Large intestine (tissue), 12 donors: Measurements from ENCODE around the gene CES5A. TPM values are rescaled to one million over a fixed set of nuclear protein-coding genes. Genes with fewer than 3 reads are reported as not detected.
"Not testable (repeated sequence)": the region's sequence is repeated elsewhere in the genome, so short reads cannot be mapped to it uniquely, and the experiment has no call there.

ENCODE experiments used
- DNase-seq, 2 donors: peaks; one replicate each; pipeline versions ENCODE4 v3.0.0 to v3.0.0-alpha.2; 2013
- H3K27ac ChIP-seq: one replicate; pipeline ENCODE4 v1.5.1; 2013; ENCODE audit warnings: low read length
- H3K27me3 ChIP-seq: 2 replicates; pipeline ENCODE4 v1.6.1; 2013; ENCODE audit warnings: low read length; ENCODE audit not compliant: control insufficient read depth, insufficient read depth
- H3K36me3 ChIP-seq: 2 replicates; pipeline ENCODE4 v1.6.1; 2013; ENCODE audit warnings: low read length; ENCODE audit not compliant: control insufficient read depth, insufficient read depth
- H3K4me1 ChIP-seq: one replicate; pipeline ENCODE4 v1.6.1; 2013; ENCODE audit warnings: low read length; ENCODE audit not compliant: control insufficient read depth, insufficient read depth
- H3K4me3 ChIP-seq: one replicate; pipeline ENCODE4 v1.5.1; 2013; ENCODE audit warnings: low read length
- H3K9me3 ChIP-seq: one replicate; pipeline ENCODE4 v1.6.1; 2013; ENCODE audit warnings: mild to moderate bottlenecking, low read depth, low read length, moderate library complexity; ENCODE audit not compliant: control insufficient read depth
- WGBS: methylation state at CpG from one replicate; pipeline ENCODE4 v1.1.5; 2013; ENCODE audit warnings: low lambda C conversion rate; ENCODE audit not compliant: insufficient coverage; 5-methylcytosine and 5-hydroxymethylcytosine counted together
- long read RNA-seq, 11 donors: transcript quantifications; one replicate each; lab custom pipeline, GENCODE V29; 2026
- polyA plus RNA-seq: library from polyadenylated mRNA; unstranded; fragments of 120-200 nt; gene quantifications from one replicate; pipeline ENCODE4 v1.2.1, GENCODE V29; 2013

Gene CES5A, protein sequence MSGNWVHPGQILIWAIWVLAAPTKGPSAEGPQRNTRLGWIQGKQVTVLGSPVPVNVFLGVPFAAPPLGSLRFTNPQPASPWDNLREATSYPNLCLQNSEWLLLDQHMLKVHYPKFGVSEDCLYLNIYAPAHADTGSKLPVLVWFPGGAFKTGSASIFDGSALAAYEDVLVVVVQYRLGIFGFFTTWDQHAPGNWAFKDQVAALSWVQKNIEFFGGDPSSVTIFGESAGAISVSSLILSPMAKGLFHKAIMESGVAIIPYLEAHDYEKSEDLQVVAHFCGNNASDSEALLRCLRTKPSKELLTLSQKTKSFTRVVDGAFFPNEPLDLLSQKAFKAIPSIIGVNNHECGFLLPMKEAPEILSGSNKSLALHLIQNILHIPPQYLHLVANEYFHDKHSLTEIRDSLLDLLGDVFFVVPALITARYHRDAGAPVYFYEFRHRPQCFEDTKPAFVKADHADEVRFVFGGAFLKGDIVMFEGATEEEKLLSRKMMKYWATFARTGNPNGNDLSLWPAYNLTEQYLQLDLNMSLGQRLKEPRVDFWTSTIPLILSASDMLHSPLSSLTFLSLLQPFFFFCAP
- polyA plus RNA-seq = not detected
- long read RNA-seq, donor 1 = 0 reads
- long read RNA-seq, donor 2 = 0 reads
- long read RNA-seq, donor 3 = 0 reads
- long read RNA-seq, donor 4 = 0 reads
- long read RNA-seq, donor 5 = 0 reads
- long read RNA-seq, donor 6 = 0 reads
- long read RNA-seq, donor 7 = 0 reads
- long read RNA-seq, donor 8 = 0 reads
- long read RNA-seq, donor 9 = 0 reads
- long read RNA-seq, donor 10 = 0 reads
- long read RNA-seq, donor 11 = 0 reads

DNA sequence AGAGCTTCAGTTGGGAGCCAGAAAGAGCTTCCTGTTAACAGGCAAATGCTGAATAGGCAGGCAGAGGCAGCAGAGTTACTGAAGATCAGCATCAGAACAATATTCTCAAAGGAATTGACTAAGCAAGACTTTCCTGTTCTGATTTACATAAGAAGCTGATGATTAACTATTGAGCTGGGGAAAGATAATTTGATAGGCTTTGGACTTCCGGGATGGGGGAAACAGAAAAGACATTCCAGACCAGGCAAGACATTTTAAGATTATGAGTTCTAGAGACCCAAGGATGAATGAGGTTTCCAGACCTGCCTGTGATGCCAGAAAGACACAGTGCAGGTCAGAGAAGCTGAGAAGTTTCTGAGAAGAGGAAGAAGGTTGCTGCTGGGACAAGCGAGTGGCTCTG is at the start of gene CES5A:
TSS of gene CES5A (minus strand) at position 101 of the 400 bp plus-strand sequence. CDS start 152 bp downstream, outside the sequence.
- H3K27ac ChIP-seq = no peak within 1 kb of the TSS
- no peaks in the 10 kb centered on the region for H3K36me3 ChIP-seq
- no peak within 1 kb of the TSS for H3K4me3 ChIP-seq
- no peaks in the 10 kb centered on the region for H3K4me1 ChIP-seq
- no CpG with 5 or more reads among the region's 2 CpGs for WGBS
- no peaks in the 10 kb centered on the region for H3K27me3 ChIP-seq
- H3K9me3 ChIP-seq = no peaks in the 10 kb centered on the region
- no peak for DNase-seq

DNA sequence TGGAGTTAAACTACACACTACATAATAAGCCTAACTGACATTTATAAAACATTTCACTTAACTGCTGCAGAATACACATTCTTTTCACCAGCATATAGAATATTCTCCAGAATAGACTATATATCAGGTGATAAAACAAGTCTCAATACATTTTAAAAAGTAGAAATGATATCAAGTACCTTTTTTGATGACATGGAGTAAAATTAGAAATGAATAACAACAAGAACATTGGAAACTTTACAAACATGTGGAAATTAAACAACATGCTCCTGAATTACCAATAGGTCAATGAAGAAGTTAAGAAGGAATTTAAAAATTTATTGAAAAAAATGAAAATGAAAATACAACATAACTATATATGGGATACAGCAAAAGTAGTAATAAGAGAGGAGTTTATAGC is 47.5 kb upstream of the CES5A start:
- H3K4me1 ChIP-seq = no peaks in the 10 kb centered on the region
- H3K27me3 ChIP-seq = no peaks in the 10 kb centered on the region
- no peak overlapping the region for H3K27ac ChIP-seq
- no peaks in the 10 kb centered on the region for H3K9me3 ChIP-seq
- DNase-seq = no peak
- no peaks in the 10 kb centered on the region for H3K36me3 ChIP-seq
- no peak overlapping the region for H3K4me3 ChIP-seq

DNA sequence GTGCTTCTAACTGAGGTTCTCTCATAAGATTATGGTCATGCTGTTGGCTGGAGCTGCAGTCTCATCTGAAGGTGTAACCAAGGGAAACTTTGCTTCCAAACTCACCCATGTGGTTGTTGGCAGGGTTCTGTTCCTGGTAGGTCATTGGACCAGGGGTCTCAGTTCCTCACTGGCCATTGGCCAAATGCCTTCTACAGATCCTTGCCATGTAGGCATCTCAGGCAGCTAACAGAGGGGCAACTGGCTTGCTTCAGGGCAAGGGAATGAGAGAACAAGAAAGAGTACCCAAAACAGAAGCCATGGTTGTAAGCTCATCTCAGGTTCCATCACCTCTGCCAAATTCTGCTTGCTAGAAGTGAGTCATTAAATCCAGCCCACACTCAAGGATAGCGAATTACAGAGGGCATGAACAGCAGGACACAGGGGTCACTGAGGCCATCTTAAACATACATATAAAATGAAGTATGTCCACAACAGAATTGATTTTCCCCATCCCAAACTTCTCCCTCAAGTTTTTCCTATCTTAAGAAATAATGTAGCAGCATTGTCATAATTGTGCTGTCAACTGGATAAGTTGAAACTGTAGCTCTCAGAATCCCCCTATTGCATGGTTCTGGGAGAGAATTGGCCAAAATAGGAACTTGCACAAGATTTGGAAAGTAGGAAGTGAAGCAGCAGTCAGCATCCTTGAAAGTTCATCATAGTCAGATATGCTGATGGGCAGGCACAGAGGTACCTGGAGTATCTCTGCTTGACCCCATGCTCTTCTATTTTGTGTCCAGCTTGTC is 42.4 kb upstream of the CES5A start:
- Histone ChIP-seq H3K27me3 (no peaks in the 10 kb centered on the region), H3K27ac (no peak overlapping the region), H3K4me1 (no peaks in the 10 kb centered on the region), H3K36me3 (no peaks in the 10 kb centered on the region), H3K9me3 (no peaks in the 10 kb centered on the region), H3K4me3 (no peak overlapping the region)
- DNase-seq = no peak
- WGBS = 100% methylated on average over 1 of the region's 1 CpG

DNA sequence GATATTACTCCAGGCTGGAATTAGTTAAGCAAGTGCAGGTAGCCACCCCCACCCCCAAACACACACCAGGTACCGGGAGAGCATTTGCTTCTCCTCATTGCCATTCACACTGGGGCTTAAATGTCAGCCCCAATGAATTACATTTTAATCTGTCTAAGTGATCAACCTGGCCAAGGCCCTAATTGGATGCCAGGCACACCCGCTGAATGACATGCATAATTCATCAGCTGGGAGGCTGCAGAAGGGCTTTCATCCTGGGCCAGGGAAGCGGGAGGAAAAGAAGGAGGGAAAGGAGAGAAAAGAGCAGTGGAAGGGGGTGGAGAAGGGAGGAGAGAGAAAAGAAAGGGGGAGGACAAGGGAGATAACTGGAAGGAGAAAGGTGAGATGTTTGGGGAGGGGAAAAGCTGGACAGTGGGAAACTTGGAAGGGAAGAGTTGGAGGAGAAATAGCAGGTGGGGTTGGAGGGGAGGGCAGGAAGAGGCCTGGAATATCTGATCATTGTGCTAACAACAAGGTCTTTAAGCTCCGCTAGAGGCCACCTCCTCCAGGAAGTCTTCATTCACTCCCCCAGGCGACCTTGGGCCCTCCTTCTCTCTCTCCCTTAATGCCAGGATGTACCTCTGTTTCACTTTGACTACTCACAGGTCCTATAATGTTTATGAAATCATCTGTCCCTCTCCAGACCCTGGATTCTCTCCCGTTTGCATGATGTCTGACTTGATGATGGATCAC is 40.1 kb upstream of the CES5A start:
- Histone ChIP-seq H3K27ac (no peak overlapping the region), H3K4me3 (no peak overlapping the region), H3K9me3 (no peaks in the 10 kb centered on the region), H3K27me3 (no peaks in the 10 kb centered on the region), H3K4me1 (no peaks in the 10 kb centered on the region), H3K36me3 (no peaks in the 10 kb centered on the region)
- DNase-seq = no peak
- 50% methylated on average over 1 of the region's 6 CpGs for WGBS

DNA sequence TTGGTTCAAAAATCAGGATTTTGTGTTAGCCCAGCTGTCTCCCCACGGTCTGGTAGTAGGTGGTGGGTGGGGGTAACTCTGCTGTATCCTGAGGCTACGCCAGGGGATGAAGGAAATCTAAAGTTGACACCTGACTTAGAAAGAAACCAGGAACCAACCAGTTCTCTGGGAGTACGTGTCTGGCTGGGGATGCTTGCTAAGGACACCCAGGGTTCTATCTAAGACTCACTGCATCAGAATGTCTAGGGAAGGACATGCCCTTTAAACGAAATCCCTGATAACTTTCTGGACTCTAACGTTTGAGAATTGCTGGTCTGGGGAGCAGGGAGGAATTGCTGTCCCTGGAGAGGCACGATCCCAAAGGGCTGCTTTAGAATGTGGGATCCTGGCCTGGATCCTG is 39.2 kb upstream of the CES5A start:
- 100% methylated on average over 1 of the region's 6 CpGs for WGBS
- no peak for DNase-seq
- H3K27ac ChIP-seq = no peak overlapping the region
- no peak overlapping the region for H3K4me3 ChIP-seq
- no peaks in the 10 kb centered on the region for H3K4me1 ChIP-seq
- no peaks in the 10 kb centered on the region for H3K27me3 ChIP-seq
- no peaks in the 10 kb centered on the region for H3K9me3 ChIP-seq
- H3K36me3 ChIP-seq = no peaks in the 10 kb centered on the region

DNA sequence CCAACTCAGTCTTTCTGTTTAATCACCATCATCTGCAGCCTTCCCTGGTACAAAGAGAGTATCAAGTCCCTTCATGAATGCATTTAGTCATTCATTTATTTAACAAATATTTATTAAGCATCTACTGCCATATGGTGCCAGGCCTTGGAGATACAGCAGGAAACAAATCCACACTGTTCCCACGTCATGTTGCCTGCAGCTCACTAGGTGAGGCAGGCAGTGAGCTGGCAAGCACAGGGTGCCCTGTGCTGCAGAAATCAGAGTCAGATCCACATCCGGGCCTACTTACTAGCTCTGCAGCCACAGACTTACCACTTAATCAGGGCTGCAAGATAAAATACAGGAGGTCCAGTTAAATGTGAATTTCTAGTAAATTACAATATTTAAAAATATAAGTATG is 38.5 kb upstream of the CES5A start:
- Histone ChIP-seq H3K27me3 (no peaks in the 10 kb centered on the region), H3K4me1 (no peaks in the 10 kb centered on the region), H3K4me3 (no peak overlapping the region), H3K9me3 (no peaks in the 10 kb centered on the region), H3K27ac (no peak overlapping the region), H3K36me3 (no peaks in the 10 kb centered on the region)
- DNase-seq = no peak
- WGBS = no CpG with 5 or more reads among the region's 2 CpGs

DNA sequence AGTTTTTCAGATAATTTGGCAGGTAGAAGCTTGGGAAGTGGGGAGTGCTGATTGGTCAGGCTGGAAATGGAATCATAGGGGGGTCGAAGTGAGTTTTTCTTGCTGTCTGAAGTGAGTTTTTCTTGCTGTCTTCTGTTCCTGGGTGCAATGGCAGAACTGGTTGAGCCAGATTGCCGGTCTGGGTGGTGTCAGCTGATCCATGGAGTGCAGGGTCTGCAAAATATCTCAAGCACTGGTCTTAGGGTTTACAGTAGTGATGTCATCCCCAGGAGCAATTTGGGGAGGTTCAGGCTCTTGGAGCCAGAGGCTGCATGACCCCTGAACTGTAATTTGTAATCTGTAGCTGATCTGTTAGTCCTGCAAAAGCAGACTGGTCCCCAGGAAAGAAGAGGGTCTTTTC is 37.9 kb upstream of the CES5A start:
- DNase-seq, H3K4me3 ChIP-seq, H3K9me3 ChIP-seq, H3K27ac ChIP-seq, H3K36me3 ChIP-seq, H3K27me3 ChIP-seq, H3K4me1 ChIP-seq: not testable (repeated sequence)
- no CpG with 5 or more reads among the region's 2 CpGs for WGBS

DNA sequence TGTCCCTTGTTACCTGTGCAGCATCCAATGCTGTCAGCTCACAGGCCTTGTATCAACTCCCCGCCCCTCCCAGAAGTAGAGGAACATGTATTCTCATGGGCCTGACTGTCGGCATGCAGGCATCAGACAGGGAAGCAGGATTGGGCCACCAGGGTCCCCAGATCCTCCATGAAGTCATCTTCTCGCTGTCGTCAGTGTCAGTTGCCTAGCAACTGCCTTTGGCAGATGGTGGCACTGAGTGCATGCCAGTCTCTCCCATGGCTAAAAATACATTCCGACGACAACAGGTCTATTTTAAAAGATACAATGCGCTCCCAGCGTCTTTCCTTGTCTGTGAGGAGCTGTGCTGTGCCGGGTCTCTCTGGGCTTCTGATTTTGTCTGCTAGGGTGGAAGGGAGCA is 36.8 kb upstream of the CES5A start:
- Histone ChIP-seq H3K9me3 (no peaks in the 10 kb centered on the region), H3K4me1 (no peaks in the 10 kb centered on the region), H3K27ac (no peak overlapping the region), H3K27me3 (no peaks in the 10 kb centered on the region), H3K4me3 (no peak overlapping the region), H3K36me3 (no peaks in the 10 kb centered on the region)
- WGBS = no CpG with 5 or more reads among the region's 9 CpGs
- DNase-seq = peak in 1 of 2 donors; percentile 3

DNA sequence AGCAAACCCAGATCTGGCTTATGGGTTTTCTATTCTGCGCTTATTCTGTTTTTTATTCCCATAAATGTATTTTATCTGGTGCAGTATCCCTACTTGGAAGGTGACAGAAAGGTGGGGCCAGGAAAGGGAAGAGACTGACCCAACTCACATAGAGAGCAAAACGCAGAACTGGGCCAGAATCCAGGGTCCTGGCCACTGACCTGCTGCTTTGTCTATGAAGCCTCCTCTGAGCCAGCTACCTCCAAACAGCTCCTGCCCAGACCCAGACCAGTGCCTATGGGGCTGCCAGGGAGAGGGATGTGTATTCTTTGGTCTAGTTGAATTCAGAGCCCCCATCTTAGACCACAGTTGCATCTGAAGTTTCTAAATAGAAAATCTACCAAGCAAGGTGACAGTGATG is 36.4 kb upstream of the CES5A start:
- Histone ChIP-seq H3K9me3 (no peaks in the 10 kb centered on the region), H3K4me1 (no peaks in the 10 kb centered on the region), H3K4me3 (no peak overlapping the region), H3K27me3 (no peaks in the 10 kb centered on the region), H3K27ac (no peak overlapping the region), H3K36me3 (no peaks in the 10 kb centered on the region)
- no CpG with 5 or more reads among the region's 2 CpGs for WGBS
- no peak for DNase-seq

DNA sequence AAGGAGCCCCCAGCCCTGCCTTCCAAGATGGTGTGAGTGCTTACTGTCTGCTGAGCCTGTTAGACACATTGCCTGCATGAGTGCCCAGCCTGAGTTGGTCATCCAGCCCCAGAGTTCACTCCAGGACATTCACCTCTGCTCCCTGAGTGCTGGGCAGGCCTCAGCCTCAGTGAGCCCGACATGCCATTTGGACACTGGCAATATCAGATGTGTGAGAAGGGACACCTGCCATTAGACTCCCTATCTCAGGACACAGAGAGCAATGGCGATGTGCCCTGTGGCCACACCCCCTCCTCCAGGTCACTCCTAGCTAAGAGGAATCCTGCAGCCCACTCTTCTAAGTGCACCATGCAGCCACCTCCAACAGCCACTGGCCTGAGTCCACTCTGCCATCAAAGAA is 34.7 kb upstream of the CES5A start:
- H3K4me1 ChIP-seq = no peaks in the 10 kb centered on the region
- no peak overlapping the region for H3K27ac ChIP-seq
- no peaks in the 10 kb centered on the region for H3K27me3 ChIP-seq
- no peaks in the 10 kb centered on the region for H3K36me3 ChIP-seq
- no CpG with 5 or more reads among the region's 2 CpGs for WGBS
- no peaks in the 10 kb centered on the region for H3K9me3 ChIP-seq
- H3K4me3 ChIP-seq = no peak overlapping the region
- no peak for DNase-seq
